SK-N-SH (cell line): ENCODE data around the gene SNX9. TPM values are rescaled to one million over a fixed set of nuclear protein-coding genes. Genes with fewer than 3 reads are reported as not detected.

Experiments
- CTCF ChIA-PET: fragments of 300-600, 350-600 bp; formaldehyde crosslinking; extraction: SDS; loops from one replicate; lab custom pipeline; 2021; lab: Yijun Ruan, JAX
- POLR2A ChIA-PET: fragments of 350-600 bp; sonication (Branson Sonifier 250); formaldehyde crosslinking; extraction: SDS; loops from one replicate; lab custom pipeline; 2020; ENCODE audit warnings: antibody characterized with exemption, inconsistent platforms; lab: Yijun Ruan, JAX
- DNase-seq: peaks from one replicate; pipeline ENCODE4 v3.0.0; 2012
- H2AFZ ChIP-seq: fragments of 200-600 bp; sonication (generic); 2 replicates; pipeline ENCODE4 v1.8.1; 2016; ENCODE audit warnings: antibody characterized with exemption, mild to moderate bottlenecking, low read depth
- H3F3A ChIP-seq: fragments of 200-600 bp; sonication (generic); replicated peaks from 2 replicates; pipeline ENCODE3; 2016; ENCODE audit warnings: antibody characterized with exemption, mild to moderate bottlenecking; ENCODE audit not compliant: insufficient read depth
- H3K27ac ChIP-seq, 2 experiments: fragments of 200-500 bp in 1 of 2; fragments of 200-600 bp in 1 of 2; sonication (Bioruptor generic) in 1 of 2; sonication (generic), shearing (Covaris generic) in 1 of 2; 2 replicates each; pipeline versions ENCODE4 v1.5.1 to v1.6.1; 2014 to 2016; ENCODE audit warnings: low read depth in 2 of 2, inconsistent platforms in 1 of 2, low read length in 1 of 2, mild to moderate bottlenecking in 1 of 2, mixed read lengths in 1 of 2
- H3K27me3 ChIP-seq: fragments of 200-600 bp; sonication (generic), shearing (Covaris generic); 2 replicates; pipeline ENCODE4 v1.6.1; 2016; ENCODE audit warnings: mixed run types; ENCODE audit not compliant: insufficient read depth
- H3K36me3 ChIP-seq, 2 experiments: fragments of 200-500 bp in 1 of 2; fragments of 200-600 bp in 1 of 2; sonication (Bioruptor generic) in 1 of 2; sonication (generic) in 1 of 2; replicated peaks in 1 of 2; 2 replicates each; pipeline versions ENCODE3 to v1.5.1; 2014 to 2016; ENCODE audit warnings: low read length in 1 of 2, mild to moderate bottlenecking in 1 of 2; ENCODE audit not compliant: insufficient read depth in 2 of 2, control insufficient read depth in 1 of 2
- H3K4me1 ChIP-seq, 2 experiments: fragments of 200-500 bp in 1 of 2; fragments of 200-600 bp in 1 of 2; sonication (Bioruptor generic) in 1 of 2; sonication (generic), shearing (Covaris generic) in 1 of 2; 2 replicates each; pipeline versions ENCODE4 v1.5.1 to v1.6.1; 2014 to 2016; ENCODE audit warnings: low read depth in 1 of 2, low read length in 1 of 2, mixed run types in 1 of 2; ENCODE audit not compliant: insufficient read depth in 2 of 2, control insufficient read depth in 1 of 2
- H3K4me2 ChIP-seq: fragments of 200-600 bp; sonication (generic), shearing (Covaris generic); 2 replicates; pipeline ENCODE4 v1.6.1; 2017; ENCODE audit warnings: mixed run types
- H3K4me3 ChIP-seq, 2 experiments: fragments of 200-500 bp in 1 of 2; fragments of 200-600 bp in 1 of 2; sonication (Bioruptor generic) in 1 of 2; sonication (generic), shearing (Covaris generic) in 1 of 2; 2 replicates each; pipeline versions ENCODE4 v1.5.1 to v1.8.1; 2014 to 2016; ENCODE audit warnings: low read depth in 2 of 2, inconsistent platforms in 1 of 2, low read length in 1 of 2, mild to moderate bottlenecking in 1 of 2, mixed read lengths in 1 of 2, moderate library complexity in 1 of 2
- H3K79me2 ChIP-seq: fragments of 200-600 bp; sonication (generic); 2 replicates; pipeline ENCODE4 v1.8.1; 2017; ENCODE audit warnings: mild to moderate bottlenecking; ENCODE audit not compliant: insufficient read depth
- H3K9ac ChIP-seq: fragments of 200-600 bp; sonication (generic); 2 replicates; pipeline ENCODE4 v1.6.1; 2017; ENCODE audit warnings: mixed run types
- H3K9me2 ChIP-seq: fragments of 200-600 bp; sonication (generic); 2 replicates; pipeline ENCODE4 v1.6.1; 2017; ENCODE audit warnings: mixed run types
- H3K9me3 ChIP-seq: fragments of 200-600 bp; sonication (generic); 2 replicates; pipeline ENCODE4 v1.6.1; 2017; ENCODE audit warnings: mixed run types, mild to moderate bottlenecking, moderate library complexity
- H4K20me1 ChIP-seq: fragments of 200-600 bp; sonication (generic); 2 replicates; pipeline ENCODE4 v1.6.1; 2017; ENCODE audit warnings: mild to moderate bottlenecking, mixed run types; ENCODE audit not compliant: insufficient read depth
- CHD2 ChIP-seq: fragments of 150-350 bp; IDR thresholded peaks from 2 replicates; pipeline ENCODE4 v1.6.1; 2018; ENCODE audit warnings: low read length; ENCODE audit not compliant: partially characterized antibody
- CTCF ChIP-seq: fragments of 200-600 bp; sonication (generic); IDR thresholded peaks from 2 replicates; pipeline ENCODE4 v1.6.1; 2017; ENCODE audit warnings: antibody characterized with exemption, mild to moderate bottlenecking, moderate library complexity
- ELF1 ChIP-seq: IDR thresholded peaks from 2 replicates; pipeline ENCODE4 v1.4.0; 2012
- EP300 ChIP-seq, 2 experiments: IDR thresholded peaks; 2 replicates each; pipeline versions ENCODE4 v1.4.0 to v1.6.1; 2012; ENCODE audit warnings: borderline replicate concordance in 1 of 2, low read depth in 1 of 2, low read length in 1 of 2
- FOXJ3 ChIP-seq: sonication (generic); formaldehyde crosslinking; IDR thresholded peaks from 2 replicates; pipeline ENCODE4 v1.5.1; 2020; ENCODE audit warnings: mild to moderate bottlenecking, missing genetic modification reagents
- FOXM1 ChIP-seq: IDR thresholded peaks from 2 replicates; pipeline ENCODE4 v1.4.0; 2012; ENCODE audit warnings: low read depth, mild to moderate bottlenecking
- GATA2 ChIP-seq: sonication (generic); formaldehyde crosslinking; IDR thresholded peaks from 2 replicates; pipeline ENCODE4 v1.5.0; 2020; ENCODE audit warnings: mild to moderate bottlenecking, missing genetic modification reagents
- JUND ChIP-seq: IDR thresholded peaks from 2 replicates; pipeline ENCODE4 v1.4.0; 2012
- NFIC ChIP-seq: IDR thresholded peaks from 2 replicates; pipeline ENCODE4 v1.4.0; 2012; ENCODE audit warnings: borderline replicate concordance
- NRF1 ChIP-seq: IDR thresholded peaks from 2 replicates; pipeline ENCODE4 v1.6.1; 2012; ENCODE audit warnings: low read depth, mild to moderate bottlenecking, low read length
- RCOR1 ChIP-seq: fragments of 150-350 bp; IDR thresholded peaks from 2 replicates; pipeline ENCODE4 v1.6.1; 2017; ENCODE audit warnings: antibody characterized with exemption, low read length
- RXRA ChIP-seq: IDR thresholded peaks from 2 replicates; pipeline ENCODE4 v1.4.0; 2012; ENCODE audit warnings: low read depth, mild to moderate bottlenecking, borderline replicate concordance
- TAF1 ChIP-seq: IDR thresholded peaks from 2 replicates; pipeline ENCODE4 v1.6.1; 2012; ENCODE audit warnings: low read depth, mild to moderate bottlenecking, low read length, moderate library complexity, borderline replicate concordance
- TEAD4 ChIP-seq: IDR thresholded peaks from 2 replicates; pipeline ENCODE4 v1.4.0; 2012; ENCODE audit warnings: mild to moderate bottlenecking, borderline replicate concordance; ENCODE audit not compliant: insufficient read depth
- WGBS: methylation state at CpG from one replicate; pipeline ENCODE4 v1.1.6; 2017; ENCODE audit warnings: low lambda C conversion rate; 5-methylcytosine and 5-hydroxymethylcytosine counted together
- polyA plus RNA-seq, 3 experiments: library from polyadenylated mRNA; depleted of rRNA; stranded (reverse); fragments of >200 nt; gene quantifications; 2 replicates each; pipeline ENCODE4 v1.2.3, GENCODE V29; 2012
- TF ChIP-seq, protein P1 (sequence below): IDR thresholded peaks from 2 replicates; pipeline ENCODE4 v1.4.0; 2012; ENCODE audit warnings: low read depth, borderline replicate concordance
- TF ChIP-seq, protein P2 (sequence below): fragments of 150-350 bp; IDR thresholded peaks from 2 replicates; pipeline ENCODE4 v1.6.1; 2016; ENCODE audit warnings: mild to moderate bottlenecking, low read depth, low read length

The SNX9 gene
- polyA plus RNA-seq, 1 of the 3 experiments (the other 2 are of a cell fraction): 31.6 TPM

DNA sequence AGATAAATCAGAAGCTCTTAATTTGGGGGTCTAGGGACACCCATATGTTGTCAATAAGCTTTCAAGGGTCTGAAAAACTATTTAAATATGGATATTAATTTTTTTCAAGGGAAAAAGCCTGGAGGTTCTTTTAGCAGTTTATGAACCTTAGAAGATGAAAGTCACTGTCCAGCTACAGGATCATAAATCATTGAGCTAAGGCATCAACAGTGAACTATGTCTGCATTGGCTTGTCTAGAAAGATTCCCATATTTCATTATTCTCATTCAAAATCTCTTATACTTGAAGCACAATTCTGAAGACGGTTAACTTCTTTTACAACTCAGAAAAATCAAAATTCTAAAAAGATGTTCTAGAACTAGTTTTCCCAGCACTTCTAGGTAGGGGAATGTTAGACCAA is 34.9 kb upstream of the SNX9 start:
- Histone ChIP-seq H3K4me2 (no peak overlapping the region), H3K79me2 (no peaks in the 10 kb centered on the region), H3K9me2 (no peaks in the 10 kb centered on the region), H3K27me3 (no peaks in the 10 kb centered on the region), H3K36me3 (no peaks in the 10 kb centered on the region), H3K4me3 (no peak overlapping the region), H3K9ac (no peak overlapping the region), H2AFZ (no peak overlapping the region), H4K20me1 (no peaks in the 10 kb centered on the region), H3K4me1 (no peaks in the 10 kb centered on the region), H3K9me3 (no peaks in the 10 kb centered on the region), H3F3A (no peaks in the 10 kb centered on the region)
- DNase-seq: no peak
- CTCF ChIA-PET: interaction anchor here (1.4 kb wide), 1 partner anchor 31 kb away, joined by 3 read pairs; no protein-coding TSS in a partner anchor
- POLR2A ChIA-PET: no interaction called here
- WGBS: 81% methylated on average over 1 of the region's 1 CpG
- TF ChIP-seq FOXJ3 (CRISPR knock-in tag): no peak
- no peak for TF ChIP-seq ELF1
- TF ChIP-seq, all 33 proteins: peak for 0
- H3K27ac ChIP-seq: no peak overlapping the region

- Histone ChIP-seq H3K36me3 (no peaks in the 10 kb centered on the region), H3K4me1 (no peaks in the 10 kb centered on the region), H3K9ac (no peak overlapping the region), H3K9me3 (no peaks in the 10 kb centered on the region), H3K4me3 (no peak overlapping the region), H3K27me3 (no peaks in the 10 kb centered on the region), H3K4me2 (no peak overlapping the region), H3F3A (no peaks in the 10 kb centered on the region), H3K9me2 (no peaks in the 10 kb centered on the region), H3K79me2 (no peaks in the 10 kb centered on the region), H4K20me1 (no peaks in the 10 kb centered on the region), H3K27ac (no peak overlapping the region), H2AFZ (no peak overlapping the region)
- ChIA-PET POLR2A (no interaction called here), CTCF (interaction anchor here (1.1 kb wide), 1 partner anchor 32 kb away, joined by 3 read pairs; no protein-coding TSS in a partner anchor)
- no peak for TF ChIP-seq TAF1
- no peak for TF ChIP-seq NFIC
- no peak for TF ChIP-seq JUND
- TF ChIP-seq NRF1: no peak
- no peak for TF ChIP-seq RXRA
- TF ChIP-seq, protein P1, sequence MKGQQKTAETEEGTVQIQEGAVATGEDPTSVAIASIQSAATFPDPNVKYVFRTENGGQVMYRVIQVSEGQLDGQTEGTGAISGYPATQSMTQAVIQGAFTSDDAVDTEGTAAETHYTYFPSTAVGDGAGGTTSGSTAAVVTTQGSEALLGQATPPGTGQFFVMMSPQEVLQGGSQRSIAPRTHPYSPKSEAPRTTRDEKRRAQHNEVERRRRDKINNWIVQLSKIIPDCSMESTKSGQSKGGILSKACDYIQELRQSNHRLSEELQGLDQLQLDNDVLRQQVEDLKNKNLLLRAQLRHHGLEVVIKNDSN: no peak
- TF ChIP-seq EP300 (IDR thresholded peaks at IDR 0.05; ENCODE audit: borderline replicate concordance in 1 of 2, low read depth in 1 of 2, low read length in 1 of 2): no peak
- no peak for TF ChIP-seq TEAD4
- no peak for DNase-seq
- 89% methylated on average over 3 of the region's 3 CpGs for WGBS
These were observed 33.7 kb upstream of the SNX9 start for GRCh38 chr6:157789297-157789696.

GRCh38 chr6:157789861-157790260 is 33.2 kb upstream of the SNX9 start:
- no peaks in the 10 kb centered on the region for H4K20me1 ChIP-seq
- no peaks in the 10 kb centered on the region for H3K27me3 ChIP-seq
- CTCF ChIA-PET: interaction anchor here (1.1 kb wide), 1 partner anchor 33 kb away, joined by 3 read pairs; no protein-coding TSS in a partner anchor
- H3K9ac ChIP-seq: no peak overlapping the region
- WGBS: 95% methylated on average over 15 of the region's 15 CpGs
- H3K4me3 ChIP-seq: no peak overlapping the region
- no peak overlapping the region for H2AFZ ChIP-seq
- no peaks in the 10 kb centered on the region for H3F3A ChIP-seq
- DNase-seq: no peak
- TF ChIP-seq, protein P1: peak; percentile 78; the same call in 1 of the 2 replicates
- TF ChIP-seq FOXM1 (no peak), RCOR1 (no peak), GATA2 (CRISPR knock-in tag) (no peak), CTCF (no peak), CHD2 (no peak), FOXJ3 (CRISPR knock-in tag) (no peak)
- TF ChIP-seq, protein P2, sequence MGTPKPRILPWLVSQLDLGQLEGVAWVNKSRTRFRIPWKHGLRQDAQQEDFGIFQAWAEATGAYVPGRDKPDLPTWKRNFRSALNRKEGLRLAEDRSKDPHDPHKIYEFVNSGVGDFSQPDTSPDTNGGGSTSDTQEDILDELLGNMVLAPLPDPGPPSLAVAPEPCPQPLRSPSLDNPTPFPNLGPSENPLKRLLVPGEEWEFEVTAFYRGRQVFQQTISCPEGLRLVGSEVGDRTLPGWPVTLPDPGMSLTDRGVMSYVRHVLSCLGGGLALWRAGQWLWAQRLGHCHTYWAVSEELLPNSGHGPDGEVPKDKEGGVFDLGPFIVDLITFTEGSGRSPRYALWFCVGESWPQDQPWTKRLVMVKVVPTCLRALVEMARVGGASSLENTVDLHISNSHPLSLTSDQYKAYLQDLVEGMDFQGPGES: no peak
- POLR2A ChIA-PET: no interaction called here
- no peaks in the 10 kb centered on the region for H3K9me3 ChIP-seq
- H3K36me3 ChIP-seq: no peaks in the 10 kb centered on the region
- no peaks in the 10 kb centered on the region for H3K79me2 ChIP-seq
- no peaks in the 10 kb centered on the region for H3K4me1 ChIP-seq
- H3K9me2 ChIP-seq: no peaks in the 10 kb centered on the region
- no peak overlapping the region for H3K27ac ChIP-seq
- H3K4me2 ChIP-seq: no peak overlapping the region
